Measurements from ENCODE around the gene DZANK1. TPM values are rescaled to one million over a fixed set of nuclear protein-coding genes. Genes with fewer than 3 reads are reported as not detected.
A peak's percentile ranks its signal among the peaks of the same experiment; 100 is the strongest.

Gene DZANK1
- total and polyA plus RNA-seq, 2 experiments from 2014 or later = 7.9 to 8.3 TPM

- Mint-ChIP-seq H3K27ac (peak overlapping the region; percentile 99), H3K9me3 (no peaks in the 10 kb centered on the region), H3K36me3 (ENCODE audit: low read depth) (no peaks in the 10 kb centered on the region; the same call in 2 of the 3 replicates), H3K4me3 (peak overlapping the region; percentile 65), H3K27me3 (ENCODE audit: insufficient read depth, low read depth, poor library complexity) (peaks cover 2% of the 10 kb centered on the region), H3K4me1 (peaks cover 23% of the 10 kb centered on the region)
- Histone ChIP-seq H3F3A (replicated peaks; ENCODE audit: low read depth) (no peaks in the 10 kb centered on the region), H4K20me1 (replicated peaks; ENCODE audit: insufficient read depth) (no peaks in the 10 kb centered on the region), H3K27me3 (ENCODE audit: insufficient read depth) (no peaks in the 10 kb centered on the region), H3K4me3 (peak overlapping the region; percentile 7; the same call in 1 of the 2 replicates), H3K9me2 (ENCODE audit: insufficient read depth) (no peaks in the 10 kb centered on the region), H3K36me3 (ENCODE audit: insufficient read depth) (no peaks in the 10 kb centered on the region), H2AFZ (no peak overlapping the region), H3K27ac (ENCODE audit: low read depth) (peak overlapping the region; percentile 6), H3K79me2 (replicated peaks; ENCODE audit: insufficient read depth) (no peaks in the 10 kb centered on the region), H3K4me2 (peak overlapping the region; percentile 26), H3K4me1 (ENCODE audit: insufficient read depth) (no peaks in the 10 kb centered on the region)
- DNase-seq (ENCODE audit: low spot score) (no peak), ATAC-seq (peak; percentile 67)
- TF ChIP-seq EZH2 (IDR thresholded peaks at IDR 0.05; ENCODE audit: low read depth, unreplicated experiment) (no peak), ZNF114 (CRISPR knock-in tag; IDR thresholded peaks at IDR 0.05) (no peak), CREB1 (CRISPR knock-in tag; IDR thresholded peaks at IDR 0.05; ENCODE audit: low read depth) (no peak), EZH2phosphoT487 (IDR thresholded peaks at IDR 0.05; ENCODE audit: unreplicated experiment) (no peak), ETS1 (IDR thresholded peaks at IDR 0.05) (no peak), CTCF (conservative IDR thresholded peaks at IDR 0.05; ENCODE audit: low read depth in 2 of 2) (no peak), ZNF462 (CRISPR knock-in tag; IDR thresholded peaks at IDR 0.05) (no peak), POLR2AphosphoS5 (IDR thresholded peaks at IDR 0.05; ENCODE audit: low read depth) (no peak), STAT1 (IDR thresholded peaks at IDR 0.05; ENCODE audit: unreplicated experiment) (no peak), NANOG (IDR thresholded peaks at IDR 0.05; ENCODE audit: borderline replicate concordance) (no peak), REST (IDR thresholded peaks at IDR 0.05; ENCODE audit: unreplicated experiment) (no peak), ZNF331 (CRISPR knock-in tag; IDR thresholded peaks at IDR 0.05; ENCODE audit: low read depth) (no peak), JUNB (IDR thresholded peaks at IDR 0.05; ENCODE audit: unreplicated experiment) (no peak)
These were observed 54.5 kb downstream of the DZANK1 start for GRCh38 chr20:18412221-18412901.
